Measurements from ENCODE around the gene ALKBH8.

The ALKBH8 gene

DNA sequence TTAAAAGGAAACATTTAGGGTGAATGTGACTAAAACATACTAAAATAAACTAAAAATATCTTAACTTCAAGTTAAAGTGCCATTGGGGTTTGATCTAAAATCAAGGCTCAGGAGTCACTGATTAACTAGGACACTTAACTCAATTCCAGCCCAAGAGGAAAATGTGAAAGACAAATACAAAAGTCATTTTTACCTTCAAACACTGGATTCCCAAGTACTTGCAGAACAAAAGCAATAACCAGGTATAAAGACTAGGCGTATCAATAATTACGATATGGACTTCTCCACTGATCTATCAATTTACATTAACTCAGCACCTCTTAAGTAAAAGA is 15.6 kb downstream of the ALKBH8 start:
- Histone ChIP-seq H3K4me3 (ENCODE audit: low read depth, low read length) (no peak overlapping the region), H3K4me1 (ENCODE audit: control insufficient read depth, insufficient read depth, low read length) (no peaks in the 10 kb centered on the region), H3K9me3 (ENCODE audit: control insufficient read depth, insufficient read depth, low read depth, low read length) (no peaks in the 10 kb centered on the region), H3K27ac (ENCODE audit: extremely low read depth, low read depth, low read length) (no peak overlapping the region), H3K36me3 (ENCODE audit: control insufficient read depth in 2 of 2, insufficient read depth in 1 of 2, low read length in 2 of 2) (peaks cover 0 to 38% of the 10 kb centered on the region in 2 experiments; a peak in 1 of 3 replicates)
- TF ChIP-seq, protein P1, sequence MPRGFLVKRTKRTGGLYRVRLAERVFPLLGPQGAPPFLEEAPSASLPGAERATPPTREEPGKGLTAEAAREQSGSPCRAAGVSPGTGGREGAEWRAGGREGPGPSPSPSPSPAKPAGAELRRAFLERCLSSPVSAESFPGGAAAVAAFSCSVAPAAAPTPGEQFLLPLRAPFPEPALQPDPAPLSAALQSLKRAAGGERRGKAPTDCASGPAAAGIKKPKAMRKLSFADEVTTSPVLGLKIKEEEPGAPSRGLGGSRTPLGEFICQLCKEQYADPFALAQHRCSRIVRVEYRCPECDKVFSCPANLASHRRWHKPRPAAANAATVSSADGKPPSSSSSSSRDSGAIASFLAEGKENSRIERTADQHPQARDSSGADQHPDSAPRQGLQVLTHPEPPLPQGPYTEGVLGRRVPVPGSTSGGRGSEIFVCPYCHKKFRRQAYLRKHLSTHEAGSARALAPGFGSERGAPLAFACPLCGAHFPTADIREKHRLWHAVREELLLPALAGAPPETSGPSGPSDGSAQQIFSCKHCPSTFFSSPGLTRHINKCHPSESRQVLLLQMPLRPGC (tag by site-specific recombination; IDR thresholded peaks at IDR 0.05) = no peak
- TF ChIP-seq, protein P2, sequence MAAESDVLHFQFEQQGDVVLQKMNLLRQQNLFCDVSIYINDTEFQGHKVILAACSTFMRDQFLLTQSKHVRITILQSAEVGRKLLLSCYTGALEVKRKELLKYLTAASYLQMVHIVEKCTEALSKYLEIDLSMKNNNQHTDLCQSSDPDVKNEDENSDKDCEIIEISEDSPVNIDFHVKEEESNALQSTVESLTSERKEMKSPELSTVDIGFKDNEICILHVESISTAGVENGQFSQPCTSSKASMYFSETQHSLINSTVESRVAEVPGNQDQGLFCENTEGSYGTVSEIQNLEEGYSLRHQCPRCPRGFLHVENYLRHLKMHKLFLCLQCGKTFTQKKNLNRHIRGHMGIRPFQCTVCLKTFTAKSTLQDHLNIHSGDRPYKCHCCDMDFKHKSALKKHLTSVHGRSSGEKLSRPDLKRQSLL (tag by site-specific recombination; IDR thresholded peaks at IDR 0.05) = no peak
- TF ChIP-seq HOXA7 (CRISPR knock-in tag; IDR thresholded peaks at IDR 0.05; ENCODE audit: borderline replicate concordance) (no peak), ZNF629 (tag by site-specific recombination; IDR thresholded peaks at IDR 0.05) (no peak), ZNF133 (tag by site-specific recombination; IDR thresholded peaks at IDR 0.05) (no peak), ZNF830 (tag by site-specific recombination; IDR thresholded peaks at IDR 0.05; ENCODE audit: low read depth) (no peak), ZBTB20 (tag by site-specific recombination; IDR thresholded peaks at IDR 0.05) (no peak), ZNF311 (tag by site-specific recombination; IDR thresholded peaks at IDR 0.05; ENCODE audit: borderline replicate concordance) (no peak), KLF1 (tag by site-specific recombination; IDR thresholded peaks at IDR 0.05) (no peak), ZNF10 (tag by site-specific recombination; IDR thresholded peaks at IDR 0.05) (no peak), ZNF146 (tag by site-specific recombination; IDR thresholded peaks at IDR 0.05) (no peak), ZNF747 (tag by site-specific recombination; IDR thresholded peaks at IDR 0.05) (no peak), ZNF394 (tag by site-specific recombination; IDR thresholded peaks at IDR 0.05; ENCODE audit: borderline replicate concordance) (no peak), ZNF843 (tag by site-specific recombination; IDR thresholded peaks at IDR 0.05) (no peak)
- TF ChIP-seq, protein P3, sequence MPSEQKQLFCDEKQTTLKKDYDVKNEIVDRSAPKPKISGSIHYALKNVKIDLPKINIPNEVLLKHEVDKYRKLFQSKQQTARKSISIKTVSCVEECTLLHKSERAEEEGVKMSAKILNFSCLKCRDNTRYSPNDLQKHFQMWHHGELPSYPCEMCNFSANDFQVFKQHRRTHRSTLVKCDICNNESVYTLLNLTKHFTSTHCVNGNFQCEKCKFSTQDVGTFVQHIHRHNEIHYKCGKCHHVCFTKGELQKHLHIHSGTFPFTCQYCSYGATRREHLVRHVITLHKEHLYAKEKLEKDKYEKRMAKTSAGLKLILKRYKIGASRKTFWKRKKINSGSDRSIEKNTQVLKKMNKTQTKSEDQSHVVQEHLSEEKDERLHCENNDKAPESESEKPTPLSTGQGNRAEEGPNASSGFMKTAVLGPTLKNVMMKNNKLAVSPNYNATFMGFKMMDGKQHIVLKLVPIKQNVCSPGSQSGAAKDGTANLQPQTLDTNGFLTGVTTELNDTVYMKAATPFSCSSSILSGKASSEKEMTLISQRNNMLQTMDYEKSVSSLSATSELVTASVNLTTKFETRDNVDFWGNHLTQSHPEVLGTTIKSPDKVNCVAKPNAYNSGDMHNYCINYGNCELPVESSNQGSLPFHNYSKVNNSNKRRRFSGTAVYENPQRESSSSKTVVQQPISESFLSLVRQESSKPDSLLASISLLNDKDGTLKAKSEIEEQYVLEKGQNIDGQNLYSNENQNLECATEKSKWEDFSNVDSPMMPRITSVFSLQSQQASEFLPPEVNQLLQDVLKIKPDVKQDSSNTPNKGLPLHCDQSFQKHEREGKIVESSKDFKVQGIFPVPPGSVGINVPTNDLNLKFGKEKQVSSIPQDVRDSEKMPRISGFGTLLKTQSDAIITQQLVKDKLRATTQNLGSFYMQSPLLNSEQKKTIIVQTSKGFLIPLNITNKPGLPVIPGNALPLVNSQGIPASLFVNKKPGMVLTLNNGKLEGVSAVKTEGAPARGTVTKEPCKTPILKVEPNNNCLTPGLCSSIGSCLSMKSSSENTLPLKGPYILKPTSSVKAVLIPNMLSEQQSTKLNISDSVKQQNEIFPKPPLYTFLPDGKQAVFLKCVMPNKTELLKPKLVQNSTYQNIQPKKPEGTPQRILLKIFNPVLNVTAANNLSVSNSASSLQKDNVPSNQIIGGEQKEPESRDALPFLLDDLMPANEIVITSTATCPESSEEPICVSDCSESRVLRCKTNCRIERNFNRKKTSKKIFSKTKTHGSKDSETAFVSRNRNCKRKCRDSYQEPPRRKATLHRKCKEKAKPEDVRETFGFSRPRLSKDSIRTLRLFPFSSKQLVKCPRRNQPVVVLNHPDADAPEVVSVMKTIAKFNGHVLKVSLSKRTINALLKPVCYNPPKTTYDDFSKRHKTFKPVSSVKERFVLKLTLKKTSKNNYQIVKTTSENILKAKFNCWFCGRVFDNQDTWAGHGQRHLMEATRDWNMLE (tag by site-specific recombination; conservative IDR thresholded peaks at IDR 0.05; ENCODE audit: low read depth) = no peak
- TF ChIP-seq, protein P4, sequence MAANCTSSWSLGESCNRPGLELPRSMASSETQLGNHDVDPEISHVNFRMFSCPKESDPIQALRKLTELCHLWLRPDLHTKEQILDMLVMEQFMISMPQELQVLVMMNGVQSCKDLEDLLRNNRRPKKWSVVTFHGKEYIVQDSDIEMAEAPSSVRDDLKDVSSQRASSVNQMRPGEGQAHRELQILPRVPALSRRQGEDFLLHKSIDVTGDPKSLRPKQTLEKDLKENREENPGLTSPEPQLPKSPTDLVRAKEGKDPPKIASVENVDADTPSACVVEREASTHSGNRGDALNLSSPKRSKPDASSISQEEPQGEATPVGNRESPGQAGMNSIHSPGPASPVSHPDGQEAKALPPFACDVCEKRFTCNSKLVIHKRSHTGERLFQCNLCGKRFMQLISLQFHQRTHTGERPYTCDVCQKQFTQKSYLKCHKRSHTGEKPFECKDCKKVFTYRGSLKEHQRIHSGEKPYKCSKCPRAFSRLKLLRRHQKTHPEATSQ (tag by site-specific recombination; IDR thresholded peaks at IDR 0.05) = no peak
- ChIA-PET POLR2A (interaction anchor here (0.5 kb wide), 1 partner anchor 151 kb away, joined by 3 read pairs; no protein-coding TSS in a partner anchor), CTCF (interaction anchor here (1.1 to 10.2 kb wide), 9 partner anchors 9 to 349 kb away, joined by 3 to 85 read pairs (median 6); partner anchors contain the start of gene ALKBH8)

All from HEK293 (cell line).